ENCODE data around the gene PGM2.

- TF ChIP-seq CTCF (IDR thresholded peaks at IDR 0.05) (no peak), POLR2A (IDR thresholded peaks at IDR 0.05) (no peak)
Observed at GRCh38 chr4:37788819-37789218, 37.7 kb upstream of the PGM2 start.
